Measurements from ENCODE around the gene RTF1.

DNA sequence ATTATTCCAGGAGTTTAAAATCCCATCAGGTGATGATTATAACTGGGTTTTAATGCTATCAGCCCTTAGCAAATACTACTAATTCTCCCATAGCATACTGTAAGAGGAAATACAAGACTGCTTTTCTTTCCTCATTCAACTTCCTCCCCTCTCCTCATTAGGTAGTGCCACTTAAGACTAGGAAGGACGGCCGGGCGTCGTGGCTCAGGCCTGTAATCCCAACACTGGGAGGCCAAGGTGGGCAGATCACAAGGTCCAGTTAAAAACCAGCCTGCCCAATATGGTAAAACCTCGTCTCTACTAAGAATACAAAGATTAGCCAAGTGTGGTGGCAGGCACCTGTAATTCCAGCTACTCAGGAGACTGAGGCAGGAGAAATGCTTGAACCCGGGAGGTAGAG lies 29.2 kb upstream of the RTF1 start:
- TF ChIP-seq EP300 (IDR thresholded peaks at IDR 0.05) (no peak), POLR2AphosphoS5 (IDR thresholded peaks at IDR 0.05) (no peak)
- TF ChIP-seq, protein P1, sequence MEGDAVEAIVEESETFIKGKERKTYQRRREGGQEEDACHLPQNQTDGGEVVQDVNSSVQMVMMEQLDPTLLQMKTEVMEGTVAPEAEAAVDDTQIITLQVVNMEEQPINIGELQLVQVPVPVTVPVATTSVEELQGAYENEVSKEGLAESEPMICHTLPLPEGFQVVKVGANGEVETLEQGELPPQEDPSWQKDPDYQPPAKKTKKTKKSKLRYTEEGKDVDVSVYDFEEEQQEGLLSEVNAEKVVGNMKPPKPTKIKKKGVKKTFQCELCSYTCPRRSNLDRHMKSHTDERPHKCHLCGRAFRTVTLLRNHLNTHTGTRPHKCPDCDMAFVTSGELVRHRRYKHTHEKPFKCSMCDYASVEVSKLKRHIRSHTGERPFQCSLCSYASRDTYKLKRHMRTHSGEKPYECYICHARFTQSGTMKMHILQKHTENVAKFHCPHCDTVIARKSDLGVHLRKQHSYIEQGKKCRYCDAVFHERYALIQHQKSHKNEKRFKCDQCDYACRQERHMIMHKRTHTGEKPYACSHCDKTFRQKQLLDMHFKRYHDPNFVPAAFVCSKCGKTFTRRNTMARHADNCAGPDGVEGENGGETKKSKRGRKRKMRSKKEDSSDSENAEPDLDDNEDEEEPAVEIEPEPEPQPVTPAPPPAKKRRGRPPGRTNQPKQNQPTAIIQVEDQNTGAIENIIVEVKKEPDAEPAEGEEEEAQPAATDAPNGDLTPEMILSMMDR (IDR thresholded peaks at IDR 0.05) = no peak

Data from upper lobe of left lung (tissue), 4 donors.